ENCODE data around the gene LMF1. TPM values are rescaled to one million over a fixed set of nuclear protein-coding genes. Genes with fewer than 3 reads are reported as not detected.

The LMF1 gene
- total and polyA plus RNA-seq, 2 of the 8 experiments (the other 6 are each of a cell fraction or from before 2014, with no cell fraction given) = 3.5 to 9.1 TPM

GRCh38 chr16:939941-940340 is 30.8 kb downstream of the LMF1 start (continued):
- TF ChIP-seq KDM1A (IDR thresholded peaks at IDR 0.05; ENCODE audit: borderline replicate concordance, low read length) = no peak
- no peak for TF ChIP-seq TEAD4 (IDR thresholded peaks at IDR 0.05; ENCODE audit: low read depth, low read length)
- no peak for TF ChIP-seq BRCA1 (IDR thresholded peaks at IDR 0.05; ENCODE audit: low read depth, low read length)
- TF ChIP-seq RNF2 (IDR thresholded peaks at IDR 0.05; ENCODE audit: borderline replicate concordance, low read depth, low read length, missing control alignments, poor library complexity, severe bottlenecking) = no peak
- no peak for TF ChIP-seq GABPA (IDR thresholded peaks at IDR 0.05; ENCODE audit: borderline replicate concordance, insufficient read depth, low read length)
- TF ChIP-seq POU5F1 (IDR thresholded peaks at IDR 0.05; ENCODE audit: low read depth, low read length) = no peak
- TF ChIP-seq EP300 (IDR thresholded peaks at IDR 0.05; ENCODE audit: borderline replicate concordance in 1 of 2, low read depth in 2 of 2, low read length in 2 of 2) = no peak

Measured in H1 (cell line).